ENCODE results near the gene TPP1. TPM values are rescaled to one million over a fixed set of nuclear protein-coding genes. Genes with fewer than 3 reads are reported as not detected.

TPP1 gene
- polyA plus RNA-seq, 3 donors, result 218 to 359 (median 271) TPM

- peak overlapping the region; percentile 57 for H2AFZ ChIP-seq (ENCODE audit: insufficient read depth, low read depth, low read length, poor library complexity, severe bottlenecking)
- peaks cover 32% of the 10 kb centered on the region for H3K4me1 Mint-ChIP-seq
- peaks cover 68% of the 10 kb centered on the region for H3K79me2 ChIP-seq (ENCODE audit: insufficient read depth, low read length)
- H3K36me3 ChIP-seq (replicated peaks in 1 of 2; ENCODE audit: control insufficient read depth in 1 of 2, insufficient read depth in 2 of 2, low read length in 2 of 2), result peaks cover 73 to 76% of the 10 kb centered on the region in 2 donors
- H3K9me3 Mint-ChIP-seq, result no peaks in the 10 kb centered on the region
- H3K27me3 ChIP-seq (ENCODE audit: control insufficient read depth in 2 of 2, insufficient read depth in 2 of 2, low read length in 2 of 2), result no peaks in the 10 kb centered on the region
- WGBS (ENCODE audit: insufficient coverage), result 0% methylated on average over 36 of the region's 36 CpGs
- peaks cover 41 to 42% of the 10 kb centered on the region in 2 donors for H3K36me3 Mint-ChIP-seq
- peak overlapping the region; percentile 86 to 93 for H3K4me3 Mint-ChIP-seq
- peak overlapping the region; percentile 96 for H3K4me2 ChIP-seq (replicated peaks; ENCODE audit: extremely low read depth, low read length, poor library complexity, severe bottlenecking)
- H4K20me1 ChIP-seq (ENCODE audit: insufficient read depth, low read length), result peaks cover 29% of the 10 kb centered on the region
- H3K27ac Mint-ChIP-seq, result peak overlapping the region in 6 of 7 donors; percentile 90 to 96 (median 95)
- TF ChIP-seq CTCF (IDR thresholded peaks at IDR 0.05), result no peak
- no peak for DNase-seq
- intact Hi-C loops (cut with micrococcal nuclease), result loop anchor here (5.0 to 10.0 kb wide), 5 partner anchors 40 to 380 kb away; partner anchors contain the start of genes FHIP1B (in 2 of the 2), ARFIP2 (in 1 of the 2), CNGA4 (in 1 of the 2) and SMPD1 (in 1 of the 2)
- H3K4me1 ChIP-seq (ENCODE audit: control insufficient read depth in 1 of 2, insufficient read depth in 2 of 2, low read length in 2 of 2), result peaks cover 45 to 56% of the 10 kb centered on the region in 2 donors
- peak overlapping the region; percentile 93 for H3K9ac ChIP-seq (ENCODE audit: insufficient read depth, low read length, poor library complexity, severe bottlenecking)
- peak overlapping the region; percentile 93 to 99 for H3K27ac ChIP-seq (ENCODE audit: low read depth in 1 of 2, low read length in 2 of 2)
- H3K4me3 ChIP-seq (replicated peaks in 1 of 3; ENCODE audit: low read depth in 2 of 3, low read length in 3 of 3), result peak overlapping the region; percentile 69 to 87 (median 76)
- H3K9me3 ChIP-seq (replicated peaks in 1 of 2; ENCODE audit: control insufficient read depth in 1 of 2, insufficient read depth in 1 of 2, low read length in 2 of 2), result no peaks in the 10 kb centered on the region
- H3K27me3 Mint-ChIP-seq (ENCODE audit: low read depth in 3 of 3), result no peaks in the 10 kb centered on the region
Measured at GRCh38 chr11:6611963-6612212, 7.3 kb downstream of the TPP1 start.

GRCh38 chr11:6611092-6611962 lies 7.9 kb downstream of the TPP1 start:
- DNase-seq, result no peak

More at GRCh38 chr11:6611092-6611962, 7.9 kb downstream of the TPP1 start:
- Histone ChIP-seq H3K27me3 (ENCODE audit: control insufficient read depth in 2 of 2, insufficient read depth in 2 of 2, low read length in 2 of 2) (no peaks in the 10 kb centered on the region), H3K4me2 (replicated peaks; ENCODE audit: extremely low read depth, low read length, poor library complexity, severe bottlenecking) (peak overlapping the region; percentile 96), H3K4me1 (ENCODE audit: control insufficient read depth in 1 of 2, insufficient read depth in 2 of 2, low read length in 2 of 2) (peaks cover 47 to 56% of the 10 kb centered on the region in 2 donors), H3K9me3 (replicated peaks in 1 of 2; ENCODE audit: control insufficient read depth in 1 of 2, insufficient read depth in 1 of 2, low read length in 2 of 2) (no peaks in the 10 kb centered on the region), H4K20me1 (ENCODE audit: insufficient read depth, low read length) (peaks cover 29% of the 10 kb centered on the region), H3K36me3 (replicated peaks in 1 of 2; ENCODE audit: control insufficient read depth in 1 of 2, insufficient read depth in 2 of 2, low read length in 2 of 2) (peaks cover 67 to 71% of the 10 kb centered on the region in 2 donors), H3K27ac (ENCODE audit: low read depth in 1 of 2, low read length in 2 of 2) (peak overlapping the region; percentile 74 to 99), H2AFZ (ENCODE audit: insufficient read depth, low read depth, low read length, poor library complexity, severe bottlenecking) (peak overlapping the region; percentile 57), H3K79me2 (ENCODE audit: insufficient read depth, low read length) (peaks cover 68% of the 10 kb centered on the region), H3K9ac (ENCODE audit: insufficient read depth, low read length, poor library complexity, severe bottlenecking) (peak overlapping the region; percentile 93), H3K4me3 (replicated peaks in 1 of 3; ENCODE audit: low read depth in 2 of 3, low read length in 3 of 3) (peak overlapping the region; percentile 69 to 87 (median 76))
- Mint-ChIP-seq H3K4me1 (peaks cover 27% of the 10 kb centered on the region), H3K36me3 (peaks cover 42 to 44% of the 10 kb centered on the region in 2 donors), H3K9me3 (no peaks in the 10 kb centered on the region), H3K27me3 (ENCODE audit: low read depth in 3 of 3) (no peaks in the 10 kb centered on the region), H3K27ac (peak overlapping the region in 6 of 7 donors; percentile 90 to 96 (median 95)), H3K4me3 (peak overlapping the region; percentile 86 to 93)
- 7% methylated on average over 32 of the region's 39 CpGs for WGBS (ENCODE audit: insufficient coverage)
- intact Hi-C loops (cut with micrococcal nuclease), result loop anchor here (5.0 to 10.0 kb wide), 5 partner anchors 41 to 379 kb away; partner anchors contain the start of genes FHIP1B (in 2 of the 2), ARFIP2 (in 1 of the 2), CNGA4 (in 1 of the 2) and SMPD1 (in 1 of the 2)
- no peak for TF ChIP-seq CTCF (IDR thresholded peaks at IDR 0.05)
